GM18526 (cell line): Measurements from ENCODE around the gene PACSIN3.
A peak's percentile ranks its signal among the peaks of the same experiment; 100 is the strongest.

ENCODE experiments used
- POLR2A ChIP-seq: IDR thresholded peaks from 3 replicates; pipeline ENCODE4 v1.6.1; 2011; ENCODE audit not compliant: insufficient read length; ENCODE audit errors: extremely low read depth

The PACSIN3 gene

GRCh38 chr11:47180006-47180787, 6.0 kb downstream of the PACSIN3 start:
- TF ChIP-seq POLR2A: no peak

GRCh38 chr11:47179655-47179991, 6.6 kb downstream of the PACSIN3 start:
- TF ChIP-seq POLR2A: no peak

- TF ChIP-seq POLR2A: no peak
Measured at GRCh38 chr11:47178737-47179654, 7.2 kb downstream of the PACSIN3 start.

- TF ChIP-seq POLR2A: no peak
Measured at GRCh38 chr11:47178316-47178715, 7.9 kb downstream of the PACSIN3 start.

GRCh38 chr11:47177846-47178245, 8.4 kb downstream of the PACSIN3 start:
- no peak for TF ChIP-seq POLR2A

GRCh38 chr11:47177229-47177845, 8.9 kb downstream of the PACSIN3 start:
- no peak for TF ChIP-seq POLR2A

- peak; percentile 42 for TF ChIP-seq POLR2A
Measured at GRCh38 chr11:47176328-47177228, 9.7 kb downstream of the PACSIN3 start, which contains the start of gene ARFGAP2. Gene ARFGAP2 (minus strand): TSS chr11:47176879. CDS start chr11:47176853, 26 bp downstream.

GRCh38 chr11:47175746-47176327, 10.4 kb downstream of the PACSIN3 start:
- no peak for TF ChIP-seq POLR2A

- TF ChIP-seq POLR2A: no peak
Measured at GRCh38 chr11:47172740-47173336, 13.4 kb downstream of the PACSIN3 start.

- no peak for TF ChIP-seq POLR2A
Measured at GRCh38 chr11:47171856-47172255, 14.4 kb downstream of the PACSIN3 start.

GRCh38 chr11:47171061-47171838, 15.0 kb downstream of the PACSIN3 start:
- TF ChIP-seq POLR2A: no peak

GRCh38 chr11:47166368-47166767, 19.9 kb downstream of the PACSIN3 start:
- no peak for TF ChIP-seq POLR2A

GRCh38 chr11:47165253-47165840, 20.9 kb downstream of the PACSIN3 start:
- no peak for TF ChIP-seq POLR2A

GRCh38 chr11:47164321-47164720, 21.9 kb downstream of the PACSIN3 start:
- TF ChIP-seq POLR2A: no peak
